GM23338 (cell line): ENCODE results near the gene TMEM106C.

Experiments used
- CTCF ChIP-seq, 2 experiments: fragments of 200-600 bp in 1 of 2; sonication (generic) in 1 of 2; conservative IDR thresholded peaks; 2 replicates each; pipeline versions ENCODE4 v1.5.1 to v1.6.1; 2016 to 2017; ENCODE audit warnings: antibody characterized with exemption in 2 of 2, low read depth in 2 of 2, mild to moderate bottlenecking in 2 of 2, moderate library complexity in 1 of 2
- EZH2 ChIP-seq: fragments of 200-600 bp; sonication (generic); IDR thresholded peaks from one replicate; pipeline ENCODE4 v1.8.0; 2017; ENCODE audit warnings: antibody characterized with exemption, mild to moderate bottlenecking, low read depth; ENCODE audit not compliant: unreplicated experiment
- EZH2phosphoT487 ChIP-seq: fragments of 200-600 bp; sonication (generic); IDR thresholded peaks from one replicate; pipeline ENCODE4 v1.8.1; 2018; ENCODE audit warnings: antibody characterized with exemption; ENCODE audit not compliant: unreplicated experiment
- JUNB ChIP-seq: IDR thresholded peaks from one replicate; pipeline ENCODE4 v1.6.1; 2016; ENCODE audit warnings: antibody characterized with exemption; ENCODE audit not compliant: unreplicated experiment
- POLR2AphosphoS5 ChIP-seq: IDR thresholded peaks from 2 replicates; pipeline ENCODE4 v1.6.1; 2016; ENCODE audit warnings: antibody characterized with exemption, low read depth
- REST ChIP-seq: IDR thresholded peaks from one replicate; pipeline ENCODE4 v1.6.1; 2018; ENCODE audit warnings: antibody characterized with exemption; ENCODE audit not compliant: unreplicated experiment

GRCh38 chr12:47947341-47947740 is 16.1 kb upstream of the TMEM106C start:
- TF ChIP-seq CTCF (conservative IDR thresholded peaks at IDR 0.05; ENCODE audit: low read depth in 2 of 2) (no peak), JUNB (no peak), POLR2AphosphoS5 (no peak), EZH2phosphoT487 (no peak), EZH2 (no peak), REST (no peak)
